GM19035 (cell line): ENCODE results near the gene GTF2H2C.
"Not testable (repeated sequence)": the region's sequence is repeated elsewhere in the genome, so short reads cannot be mapped to it uniquely, and the experiment has no call there.

Source experiments
- ATAC-seq: cut with Tn5 transposase; IDR thresholded peaks from one replicate; pipeline ENCODE4 v1.9.1; 2021; ENCODE audit not compliant: unreplicated experiment

GTF2H2C gene

DNA sequence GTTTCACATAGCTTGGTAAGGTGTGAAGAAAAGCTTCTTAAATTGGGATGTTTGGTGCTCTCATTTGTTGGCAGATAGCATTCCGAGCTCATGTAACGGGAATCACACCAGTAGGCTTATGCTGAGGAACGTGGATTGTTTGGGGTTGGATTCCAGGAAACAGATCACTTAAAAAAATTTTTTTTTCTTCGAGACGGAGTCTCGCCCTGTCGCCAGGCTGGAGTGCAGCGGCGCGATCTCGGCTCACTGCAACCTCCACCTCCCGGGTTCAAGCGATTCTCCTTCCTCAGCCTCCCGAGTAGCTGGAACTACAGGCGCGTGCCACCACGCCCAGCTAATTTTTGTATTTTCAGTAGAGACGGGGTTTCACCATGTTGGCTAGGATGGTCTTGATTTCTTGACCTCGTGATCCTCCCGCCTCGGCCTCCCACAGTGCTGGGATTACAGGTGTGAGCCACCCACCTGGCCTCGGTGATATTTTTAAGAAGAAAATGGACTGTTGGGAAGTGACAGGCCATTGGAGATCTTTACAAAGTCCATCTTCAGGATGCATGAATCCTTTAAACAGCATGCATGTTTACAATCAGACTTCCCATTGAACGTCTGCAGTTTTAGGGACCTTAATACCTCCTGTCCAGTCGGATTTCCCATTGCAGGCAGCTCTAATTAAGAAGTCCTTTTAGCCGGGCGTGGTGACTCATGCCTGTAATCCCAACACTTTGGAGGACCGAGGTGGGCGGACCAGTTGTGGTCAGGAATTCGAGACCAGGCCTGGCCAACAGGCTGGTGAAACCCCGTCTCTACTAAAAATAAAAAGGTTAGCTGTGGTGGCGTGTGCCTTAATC, 818 bp downstream of the GTF2H2C start:
- not testable (repeated sequence) for ATAC-seq

DNA sequence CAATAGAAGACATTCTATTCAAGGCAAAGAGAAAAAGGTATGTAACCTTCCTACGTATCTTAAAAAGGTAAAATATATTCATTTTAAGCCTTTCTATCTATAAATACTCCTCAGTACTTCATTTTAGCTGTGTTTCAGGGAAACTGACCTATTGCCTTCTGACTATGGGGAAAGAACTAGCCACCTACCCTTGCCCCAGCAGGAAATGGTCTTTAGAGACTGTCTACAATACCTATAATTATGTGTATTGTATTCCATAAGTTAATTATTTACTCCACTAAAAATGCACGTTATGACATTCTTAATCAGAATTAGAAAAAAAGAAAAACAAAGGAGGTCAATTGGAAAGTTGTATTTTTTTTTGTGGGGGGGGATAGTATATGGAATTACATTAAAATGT, 6.2 kb downstream of the GTF2H2C start:
- ATAC-seq = not testable (repeated sequence)

DNA sequence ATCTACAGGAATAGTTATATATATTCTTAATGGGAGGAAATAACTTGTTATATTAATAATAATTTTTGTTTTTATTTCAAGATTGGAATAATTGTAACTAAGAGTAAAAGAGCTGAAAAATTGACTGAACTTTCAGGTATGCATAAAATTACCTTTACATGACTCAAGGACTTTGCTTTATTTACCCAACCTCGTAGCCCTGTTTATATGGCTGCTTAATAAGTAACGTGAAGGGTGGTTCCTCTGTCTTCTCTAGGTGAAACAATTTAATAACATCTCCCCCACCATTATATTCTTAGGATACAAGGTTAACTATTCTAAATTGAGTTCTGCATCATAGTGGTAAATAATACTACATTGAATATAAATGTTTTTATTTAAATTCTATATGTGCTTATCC, 8.1 kb downstream of the GTF2H2C start:
- ATAC-seq = not testable (repeated sequence)

DNA sequence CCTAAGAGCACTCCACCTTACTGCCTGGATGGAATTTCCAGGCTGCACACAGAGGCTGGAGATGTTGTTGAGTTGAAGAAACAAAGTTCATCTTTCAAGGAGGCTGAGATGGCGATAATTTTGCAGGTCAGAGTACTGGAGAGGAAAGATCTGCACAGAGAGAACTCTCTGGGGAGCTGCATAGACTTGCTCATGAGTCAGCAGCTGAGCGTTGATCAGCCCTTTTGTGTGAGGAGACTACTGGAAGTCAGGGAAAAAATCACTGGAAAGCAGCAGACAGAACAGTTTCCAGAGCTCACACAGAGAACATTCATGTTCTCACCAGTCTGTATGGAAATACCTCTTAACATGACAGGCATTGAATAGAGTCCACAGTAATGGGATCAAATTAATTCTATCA, 23.4 kb downstream of the GTF2H2C start:
- not testable (repeated sequence) for ATAC-seq

DNA sequence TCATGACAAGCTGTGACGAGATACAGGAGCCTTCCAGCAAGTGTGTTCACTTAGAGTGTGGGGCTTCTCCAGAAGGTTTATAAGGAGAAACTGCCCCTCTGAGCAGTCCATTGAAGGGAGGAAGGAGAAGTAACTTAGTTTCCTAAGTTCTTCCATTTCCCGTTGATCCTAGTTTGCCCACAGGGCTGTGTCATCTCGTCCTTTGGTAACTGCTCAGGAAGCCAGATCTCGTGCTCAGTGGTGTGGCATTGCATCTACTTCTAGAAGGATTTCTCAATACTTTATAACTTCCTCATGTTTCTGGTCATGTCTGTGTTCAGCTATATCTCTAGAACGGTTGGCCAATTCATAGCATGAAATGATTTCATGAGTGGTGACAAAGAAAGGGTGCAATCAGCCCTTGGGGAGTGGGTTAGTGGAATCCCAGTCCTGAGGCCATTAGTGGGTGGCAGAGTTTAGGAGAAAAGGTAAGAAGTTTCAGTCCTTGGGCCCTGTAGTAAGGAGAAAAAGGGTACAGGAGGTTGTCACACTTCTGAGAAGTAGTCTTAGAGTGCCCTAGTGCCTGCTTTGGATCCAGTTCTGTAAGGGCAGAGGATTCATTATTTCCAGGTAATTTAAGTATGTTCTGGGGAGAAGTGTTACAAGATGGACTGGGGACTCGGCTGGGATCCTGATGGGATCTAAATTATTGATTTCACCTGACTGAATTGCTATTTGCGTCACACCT, 36.3 kb downstream of the GTF2H2C start:
- not testable (repeated sequence) for ATAC-seq

DNA sequence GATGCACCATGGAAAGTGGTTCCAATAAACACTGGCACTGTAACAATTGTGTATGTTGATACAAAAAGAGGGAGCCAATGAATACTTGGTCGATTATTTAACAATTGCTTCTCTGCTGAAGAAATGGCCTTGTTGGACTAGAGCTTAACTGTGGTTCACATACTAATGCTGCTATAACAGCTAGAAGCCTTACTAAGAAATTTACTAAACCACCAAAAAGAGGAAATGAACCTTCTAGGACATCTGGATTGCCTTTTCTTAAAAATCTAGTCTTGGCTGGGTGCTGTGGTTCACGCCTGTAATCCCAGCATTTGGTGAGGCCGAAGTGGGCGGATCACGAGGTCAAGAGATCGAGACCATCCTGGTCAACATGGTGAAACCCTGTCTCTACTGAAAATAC, 42.0 kb downstream of the GTF2H2C start:
- peak; percentile 82 for ATAC-seq

DNA sequence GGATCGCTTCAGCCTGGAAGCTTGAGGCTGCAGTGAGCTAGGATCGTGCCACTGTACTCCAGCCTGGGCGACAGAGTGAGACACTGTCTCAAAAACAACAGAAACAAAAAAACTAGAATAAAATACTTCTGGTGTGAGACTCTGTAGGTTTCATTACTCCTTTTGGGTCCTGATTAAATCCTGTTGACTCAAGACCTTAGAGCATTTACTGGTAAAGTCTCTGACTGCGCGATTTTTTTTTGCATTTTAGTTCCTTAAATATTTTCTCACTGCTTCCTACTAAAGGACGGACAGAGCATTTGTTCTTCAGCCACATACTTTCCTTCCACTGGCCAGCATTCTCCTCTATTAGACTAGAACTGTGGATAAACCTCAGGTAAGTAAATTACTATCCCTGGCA, 46.8 kb downstream of the GTF2H2C start:
- ATAC-seq = not testable (repeated sequence)

DNA sequence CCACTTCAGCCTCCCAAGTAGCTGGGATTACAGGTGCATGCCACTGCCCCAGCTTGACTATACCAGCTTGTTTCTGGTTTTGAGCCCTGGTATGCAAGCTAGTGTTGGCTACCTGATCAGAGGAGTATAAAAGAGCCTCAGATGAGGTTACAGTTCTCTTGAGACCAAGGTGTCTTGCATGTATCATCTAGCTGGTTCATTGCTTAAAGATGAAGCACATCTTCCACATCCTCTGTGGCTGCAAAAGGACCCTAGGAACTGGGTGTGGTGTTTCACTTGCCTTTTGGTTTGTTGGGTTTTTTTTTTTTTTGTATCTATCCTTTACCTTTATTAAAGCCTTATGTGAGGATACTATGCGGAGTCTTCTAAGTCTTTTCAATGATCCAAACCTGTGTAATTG, 47.8 kb downstream of the GTF2H2C start:
- ATAC-seq = not testable (repeated sequence)

DNA sequence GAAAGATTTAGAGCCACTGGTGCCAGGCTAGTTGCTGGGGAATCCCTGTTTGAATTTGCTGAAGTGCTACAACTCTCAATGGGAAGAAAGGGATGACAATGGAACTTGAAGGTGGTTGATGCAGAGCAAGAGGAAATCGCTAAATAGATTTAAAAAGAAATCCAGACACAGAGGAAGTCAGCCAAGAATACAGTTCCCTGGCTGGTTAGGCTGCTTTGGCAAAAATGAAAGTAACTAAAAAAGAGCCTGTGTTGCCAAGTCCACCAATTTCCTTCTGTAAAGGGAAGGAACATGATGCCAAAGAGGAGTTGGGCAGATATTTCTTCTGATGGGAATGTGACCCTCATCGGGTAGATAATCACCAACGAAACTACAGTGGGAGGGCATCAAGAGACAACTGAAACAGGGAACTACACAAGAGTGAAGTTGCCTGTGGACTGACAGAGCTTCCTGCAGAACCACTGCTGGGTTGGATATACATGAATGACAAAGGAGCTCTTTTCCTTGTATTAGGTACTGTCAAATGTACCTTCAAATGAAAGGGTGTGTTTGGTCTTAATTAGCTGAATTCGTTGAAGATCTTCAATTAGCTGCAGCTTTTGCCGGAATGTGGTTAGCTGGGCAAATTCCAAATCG, 49.0 kb downstream of the GTF2H2C start:
- not testable (repeated sequence) for ATAC-seq

DNA sequence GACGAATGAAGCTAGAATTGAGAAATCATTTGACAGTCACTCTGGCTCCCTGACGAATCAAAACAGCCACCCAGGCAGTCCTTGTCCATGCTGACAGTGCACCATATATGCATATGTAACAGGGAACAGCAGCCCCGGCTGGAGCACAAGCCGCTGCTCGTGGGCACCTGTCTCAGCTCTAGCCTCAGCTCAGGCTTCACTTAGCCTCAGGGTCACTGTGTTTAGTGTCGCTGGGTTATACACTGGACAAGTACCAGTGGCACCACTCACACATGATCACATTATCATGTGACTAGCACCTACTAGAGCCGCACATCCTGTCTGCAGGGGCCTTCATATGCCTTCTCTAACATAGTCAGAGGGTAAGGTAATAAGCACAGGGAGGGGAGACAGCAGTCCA, 54.9 kb downstream of the GTF2H2C start:
- not testable (repeated sequence) for ATAC-seq

DNA sequence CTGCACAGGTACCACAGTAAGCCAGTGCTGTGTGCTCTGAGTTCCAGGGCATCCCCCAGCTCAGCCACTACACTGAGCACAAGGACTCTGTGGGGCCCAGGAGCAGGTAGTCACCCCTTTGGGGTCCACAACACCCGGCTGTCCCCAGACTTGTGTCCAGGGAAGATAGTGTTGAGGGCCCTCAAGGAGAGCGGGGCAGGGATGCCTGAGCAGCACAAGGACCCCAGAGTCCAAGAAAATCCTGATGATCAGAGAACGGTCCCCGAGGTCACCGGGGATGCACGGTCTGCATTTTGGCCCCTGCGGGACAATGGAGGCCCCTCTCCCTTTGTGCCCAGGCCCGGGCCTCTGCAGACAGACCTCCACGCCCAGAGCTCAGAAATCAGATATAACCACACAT, 71.9 kb downstream of the GTF2H2C start:
- not testable (repeated sequence) for ATAC-seq
